ENCODE results near the gene FUZ. TPM values are rescaled to one million over a fixed set of nuclear protein-coding genes. Genes with fewer than 3 reads are reported as not detected.
A peak's percentile ranks its signal among the peaks of the same experiment; 100 is the strongest.

Gene FUZ
- total and polyA plus RNA-seq, 2 of the 8 experiments (the other 6 are each of a cell fraction or from before 2014, with no cell fraction given): 28.4 to 33.9 TPM

DNA sequence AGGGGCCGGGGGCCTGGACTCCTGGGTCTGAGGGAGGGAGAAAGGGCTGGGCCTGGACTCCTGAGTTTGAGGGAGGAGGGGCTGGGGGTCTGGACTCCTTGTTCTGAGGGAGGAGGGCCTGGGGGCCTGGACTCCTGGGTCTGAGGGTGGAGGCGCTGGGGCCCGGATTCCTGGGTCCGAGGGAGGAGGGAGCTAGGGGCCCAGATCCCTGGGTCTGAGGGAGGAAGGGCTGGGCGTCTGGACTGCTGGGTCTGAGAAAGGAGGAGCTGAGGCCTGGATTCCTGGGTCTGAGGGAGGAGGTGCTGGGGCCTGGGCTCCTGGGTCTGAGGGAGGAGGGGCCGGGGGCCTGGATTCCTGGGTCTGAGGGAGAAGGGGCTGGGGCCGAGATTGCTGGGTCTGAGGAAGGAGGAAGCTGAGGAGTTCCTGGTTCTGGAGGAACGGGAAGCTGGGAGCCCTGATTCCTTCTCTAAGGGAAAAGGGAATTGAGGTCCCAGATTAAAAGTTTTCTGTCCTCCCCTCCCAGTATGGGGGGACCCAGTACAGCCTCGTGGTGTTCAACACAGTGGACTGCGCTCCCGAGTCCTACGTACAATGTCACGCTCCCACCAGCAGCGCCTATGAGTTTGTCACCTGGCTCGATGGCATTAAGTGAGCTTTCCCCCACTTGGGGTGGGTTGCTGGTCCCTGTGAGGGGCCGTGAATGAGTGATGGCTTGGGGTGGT, 5.7 kb upstream of the FUZ start:
- peaks cover 2% of the 10 kb centered on the region for H3K23me2 ChIP-seq (ENCODE audit: low read depth, low read length)
- no peaks in the 10 kb centered on the region for H3K9me3 ChIP-seq (ENCODE audit: insufficient read depth in 2 of 2, low read depth in 1 of 2, low read length in 1 of 2)
- H3K27me3 ChIP-seq (replicated peaks in 1 of 4; ENCODE audit: control insufficient read depth in 3 of 4, extremely low read depth in 1 of 4, insufficient read depth in 3 of 4, low read length in 3 of 4): no peaks in the 10 kb centered on the region
- no peak overlapping the region for H3K14ac ChIP-seq (ENCODE audit: insufficient read length)
- H2BK20ac ChIP-seq (ENCODE audit: low read length): no peak overlapping the region
- peak overlapping the region; percentile 60 to 91 (median 82) for H3K4me3 ChIP-seq (ENCODE audit: extremely low read depth in 1 of 4, insufficient read depth in 2 of 4, low read depth in 3 of 4, low read length in 4 of 4)
- H3K79me2 ChIP-seq (ENCODE audit: control insufficient read depth in 1 of 2, insufficient read depth in 2 of 2, low read length in 2 of 2): peaks cover 0 to 23% of the 10 kb centered on the region in 2 experiments; a peak in 3 of 4 replicates
- H3K4me2 ChIP-seq (ENCODE audit: insufficient read depth in 1 of 2, low read depth in 2 of 2, low read length in 2 of 2): peak overlapping the region; percentile 58 to 78
- no peak overlapping the region for H3K4ac ChIP-seq (replicated peaks; ENCODE audit: insufficient read length, low read depth, low read length)
- FAIRE-seq (no peak), DNase-seq (ENCODE audit: low read depth in 1 of 2, low spot score in 2 of 2) (no peak)
- ChIA-PET CTCF (ENCODE audit: partially characterized antibody) (interaction anchor here (0.6 to 1.8 kb wide), 5 partner anchors 11 to 272 kb away, joined by 3 to 4 read pairs (median 3); no protein-coding TSS in a partner anchor), POLR2A (ENCODE audit: partially characterized antibody) (interaction anchor here (0.6 to 2.1 kb wide), 21 partner anchors 9 to 148 kb away, joined by 3 to 19 read pairs (median 3); partner anchors contain the start of genes AKT1S1, PTOV1 and TBC1D17)
- H4K8ac ChIP-seq (ENCODE audit: extremely low read depth, insufficient read depth, low read length): peak overlapping the region; percentile 91; the same call in 1 of the 2 replicates
- H2AFZ ChIP-seq (ENCODE audit: low read length): peak overlapping the region; percentile 93; the same call in 1 of the 2 replicates
- H3K9ac ChIP-seq (replicated peaks in 1 of 4; ENCODE audit: extremely low read depth in 1 of 4, low read depth in 3 of 4, low read length in 3 of 4): peak overlapping the region; percentile 76 to 97 (median 92); a peak in 6 of 7 replicates
- H4K5ac ChIP-seq (ENCODE audit: insufficient read length, low read depth, low read length): no peak overlapping the region
- H3K79me1 ChIP-seq (ENCODE audit: low read depth, low read length): peaks cover 11% of the 10 kb centered on the region
- 66% methylated on average over 12 of the region's 16 CpGs; no CpG with 5 or more reads in 1 of the 2 experiments for WGBS, 2 experiments (ENCODE audit: extremely low coverage in 1 of 2, insufficient coverage in 1 of 2, insufficient read length in 1 of 2, insufficient replicate concordance in 2 of 2, low coverage in 1 of 2, low lambda C conversion rate in 2 of 2, missing lambda C conversion rate in 1 of 2)
- peak overlapping the region; percentile 93; the same call in 1 of the 2 replicates for H2BK12ac ChIP-seq (ENCODE audit: low read depth, low read length)
- no peak overlapping the region for H4K91ac ChIP-seq (replicated peaks; ENCODE audit: insufficient read length, low read length)
- no peak overlapping the region for H3K23ac ChIP-seq (ENCODE audit: insufficient read length)
- peaks cover 0 to 7% of the 10 kb centered on the region in 2 experiments for H4K20me1 ChIP-seq (replicated peaks in 1 of 2; ENCODE audit: control insufficient read depth in 1 of 2, insufficient read depth in 2 of 2, low read length in 2 of 2)
- H3K4me1 ChIP-seq (replicated peaks in 1 of 4; ENCODE audit: control insufficient read depth in 3 of 4, insufficient read depth in 4 of 4, low read length in 3 of 4): peaks cover 0 to 7% (median 4%) of the 10 kb centered on the region in 4 experiments; a peak in 3 of 7 replicates
- H2BK120ac ChIP-seq (replicated peaks; ENCODE audit: low read depth, low read length): no peak overlapping the region
- no peak overlapping the region for H3K56ac ChIP-seq (replicated peaks; ENCODE audit: insufficient read length, low read depth, low read length)
- H3K18ac ChIP-seq (ENCODE audit: extremely low read depth, low read length): 0 out of 2 replicates have a peak overlapping the region, but pooled peaks have one; percentile 81
- peak overlapping the region; percentile 91 for H3K27ac ChIP-seq (ENCODE audit: low read depth, low read length)
- H2BK5ac ChIP-seq (ENCODE audit: low read depth, low read length): peak overlapping the region; percentile 98
- peaks cover 0 to 11% (median 4%) of the 10 kb centered on the region in 4 experiments; a peak in 5 of 8 replicates for H3K36me3 ChIP-seq (ENCODE audit: control insufficient read depth in 2 of 4, insufficient read depth in 4 of 4, low read length in 3 of 4)
- no peak overlapping the region for H2BK15ac ChIP-seq (ENCODE audit: low read length)
- no peak overlapping the region; the same call in 1 of the 2 replicates for H2AK5ac ChIP-seq (ENCODE audit: low read depth, low read length)
- TF ChIP-seq BCL11A (IDR thresholded peaks at IDR 0.05; ENCODE audit: low read depth in 2 of 2, low read length in 2 of 2): no peak

All from H1 (cell line).